ENCODE data around the gene RGS9BP. TPM values are rescaled to one million over a fixed set of nuclear protein-coding genes. Genes with fewer than 3 reads are reported as not detected.
"Not testable (repeated sequence)": the region's sequence is repeated elsewhere in the genome, so short reads cannot be mapped to it uniquely, and the experiment has no call there.

RGS9BP gene, protein sequence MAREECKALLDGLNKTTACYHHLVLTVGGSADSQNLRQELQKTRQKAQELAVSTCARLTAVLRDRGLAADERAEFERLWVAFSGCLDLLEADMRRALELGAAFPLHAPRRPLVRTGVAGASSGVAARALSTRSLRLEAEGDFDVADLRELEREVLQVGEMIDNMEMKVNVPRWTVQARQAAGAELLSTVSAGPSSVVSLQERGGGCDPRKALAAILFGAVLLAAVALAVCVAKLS
- polyA plus RNA-seq (ENCODE audit: insufficient read length in 10 of 10), result under 1 TPM in 8 of 10 donors, not detected in 2; 0.08 to 0.99 (median 0.18) TPM
- long read RNA-seq, donor 1, result 0 reads
- long read RNA-seq, donor 2, partial matches to known transcripts, result 0 of 1 reads
- long read RNA-seq, donor 2, other reads (novel, unspliced or antisense), result 0 of 1 reads
- long read RNA-seq, donor 3, result 0 reads
- long read RNA-seq, donor 4, partial matches to known transcripts, result 0 of 1 reads
- long read RNA-seq, donor 4, other reads (novel, unspliced or antisense), result 0 of 1 reads
- long read RNA-seq, donor 5, result 0 reads
- long read RNA-seq, donor 6, result 0 reads
- long read RNA-seq, donor 7, result 0 reads
- long read RNA-seq, donor 8, result 0 reads
- long read RNA-seq, donor 9, result 0 reads

DNA sequence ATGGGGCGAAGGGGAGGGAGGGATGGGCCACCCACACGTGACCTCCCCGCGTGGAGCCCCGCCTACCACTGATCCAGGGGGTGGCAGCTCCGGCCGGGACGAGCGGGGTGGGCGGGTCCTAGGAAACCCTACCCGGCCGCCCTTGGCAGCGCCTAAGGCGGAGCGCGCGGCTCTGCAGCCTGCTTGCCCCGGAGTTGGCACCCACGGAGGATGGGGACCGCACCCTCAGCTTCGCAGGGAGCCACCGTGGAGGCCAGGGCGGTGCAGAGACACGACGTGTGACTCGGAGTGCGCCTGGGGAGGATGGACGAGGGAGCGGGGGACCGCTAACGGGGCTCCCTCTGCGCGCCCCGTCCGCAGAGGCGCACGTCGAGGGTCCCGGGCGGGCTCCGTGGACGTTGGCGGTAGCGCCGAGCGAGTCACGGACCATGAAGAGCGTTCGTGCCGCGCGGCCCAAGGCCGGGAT is at the start of gene RGS9BP:
Gene RGS9BP, plus strand, starts transcription at position 129 of the 466 bp plus-strand sequence. CDS start 416 bp downstream, outside the sequence.
- DNase-seq, result peak; percentile 44 to 72 (median 63)

DNA sequence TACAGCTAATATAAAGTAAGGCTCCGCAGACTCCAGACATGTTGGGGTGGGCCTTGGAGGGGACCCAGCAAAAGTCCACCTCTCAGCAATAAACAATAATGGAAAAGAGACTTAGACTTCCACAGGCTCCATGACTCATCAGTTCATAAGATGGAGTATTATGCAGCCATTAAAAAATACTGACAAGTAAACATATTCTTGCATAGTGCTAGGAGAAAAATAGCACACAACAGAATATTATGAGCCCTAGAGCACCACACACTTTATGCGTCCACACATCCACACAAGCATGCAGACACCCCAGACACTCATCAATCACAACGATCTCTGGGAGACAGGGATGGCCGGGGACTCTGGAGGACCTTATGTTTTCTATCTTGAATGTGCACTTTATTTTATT is 48.7 kb upstream of the RGS9BP start:
- DNase-seq, result no peak

DNA sequence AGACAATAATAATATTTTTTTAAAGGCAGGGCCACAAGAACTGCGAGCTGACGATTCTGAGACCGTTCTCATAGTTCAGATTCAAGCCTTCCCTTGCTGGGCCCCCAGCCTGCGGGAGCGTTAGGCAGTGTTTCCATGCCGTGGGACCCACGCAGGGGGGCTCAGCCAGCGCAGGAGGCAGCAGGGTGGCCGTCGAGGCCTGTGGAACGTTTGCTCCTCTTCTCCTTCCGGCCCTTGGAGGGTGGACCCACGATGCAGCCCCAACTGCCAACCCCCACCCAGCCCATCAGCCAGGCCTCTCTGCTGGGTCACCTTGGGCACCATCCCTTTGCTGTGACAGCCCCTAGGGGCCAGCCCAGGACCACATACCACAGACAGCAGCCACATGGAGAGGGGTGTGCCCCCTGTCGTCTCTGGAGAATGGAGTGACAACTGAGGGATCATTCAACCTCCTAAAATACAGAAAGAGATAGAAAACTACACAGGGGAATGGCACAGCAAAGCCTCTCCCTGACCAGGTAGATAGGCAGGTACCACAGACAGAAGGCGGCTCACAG is 47.9 kb upstream of the RGS9BP start:
- DNase-seq, result no peak

DNA sequence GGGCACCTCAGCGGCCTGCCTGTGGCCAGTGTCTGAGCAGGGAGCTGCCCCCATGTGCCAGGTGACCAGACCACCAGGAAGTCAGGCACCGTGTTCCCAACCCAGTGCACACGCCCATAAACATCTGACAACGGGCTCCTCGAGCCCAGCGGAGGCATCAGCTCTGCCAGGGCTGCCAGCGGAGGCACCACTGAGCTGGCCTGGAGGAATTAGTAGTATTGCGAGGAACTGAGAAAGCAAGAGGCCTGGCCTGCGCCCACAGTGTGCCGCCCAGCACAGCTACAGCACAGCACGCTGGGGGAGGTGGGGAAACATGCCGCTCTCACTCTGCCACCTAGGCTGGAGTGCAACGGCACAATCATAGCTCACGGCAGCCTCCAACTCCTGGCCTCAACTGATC is 45.3 kb upstream of the RGS9BP start:
- DNase-seq, result no peak

DNA sequence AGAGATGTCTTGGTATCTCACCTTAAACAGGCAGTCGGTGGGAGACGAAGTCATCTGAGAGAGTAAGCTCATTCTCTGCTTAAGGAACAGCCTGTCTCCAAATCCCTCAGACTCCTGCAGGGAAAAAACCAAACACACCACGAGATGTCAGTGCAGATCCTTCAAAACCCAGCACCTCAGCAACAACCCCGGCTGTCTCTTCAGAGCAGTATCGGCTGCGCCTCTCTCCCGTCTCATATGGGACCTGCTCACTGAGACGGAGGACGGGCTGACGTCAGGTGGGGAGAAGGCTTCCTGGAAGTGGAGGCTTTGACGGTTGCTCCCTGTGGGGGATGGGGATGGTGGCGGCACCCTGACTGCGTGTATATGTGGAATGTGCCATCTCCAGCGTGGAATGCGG is 44.3 kb upstream of the RGS9BP start:
- DNase-seq, result no peak

DNA sequence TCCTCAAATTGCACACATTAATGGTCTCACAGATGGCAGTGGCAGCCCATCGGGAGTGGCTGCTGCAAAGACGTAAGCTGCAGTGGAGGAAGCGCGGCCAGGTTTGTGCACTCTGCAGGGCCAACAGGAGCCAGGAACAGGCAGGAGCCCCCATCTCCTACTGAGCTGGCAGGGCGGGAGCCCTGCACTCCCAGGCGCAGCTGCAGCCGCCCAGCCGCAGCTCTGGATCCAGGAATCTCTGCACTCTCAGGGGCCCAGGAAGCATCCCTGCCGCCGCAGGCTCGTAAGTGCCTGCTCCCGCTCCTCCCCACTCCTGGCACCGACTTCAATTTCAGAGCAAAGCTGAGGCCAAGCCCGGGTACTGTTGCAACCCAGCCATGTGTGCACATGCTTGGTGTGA is 38.2 kb upstream of the RGS9BP start:
- no peak for DNase-seq

DNA sequence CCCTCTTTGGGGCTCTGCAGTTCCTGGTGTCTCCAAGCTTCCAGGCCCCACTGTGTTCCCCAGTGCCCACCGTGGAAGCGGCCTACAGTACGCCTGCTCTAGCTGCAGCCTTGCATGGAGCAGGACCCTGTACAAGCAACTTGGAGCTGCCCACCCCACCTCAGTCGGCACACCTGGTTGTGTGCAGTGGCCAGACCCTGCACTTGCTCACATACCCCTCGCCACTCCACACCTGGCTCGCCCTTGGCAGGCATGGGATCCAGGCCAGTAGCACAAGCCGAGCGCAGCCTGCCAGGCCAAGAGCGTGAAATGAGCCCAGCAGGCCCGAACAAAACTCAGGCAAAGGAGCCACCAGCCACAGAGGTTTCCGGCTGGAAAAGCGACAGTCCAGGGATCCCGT is 37.0 kb upstream of the RGS9BP start:
- DNase-seq, result no peak

DNA sequence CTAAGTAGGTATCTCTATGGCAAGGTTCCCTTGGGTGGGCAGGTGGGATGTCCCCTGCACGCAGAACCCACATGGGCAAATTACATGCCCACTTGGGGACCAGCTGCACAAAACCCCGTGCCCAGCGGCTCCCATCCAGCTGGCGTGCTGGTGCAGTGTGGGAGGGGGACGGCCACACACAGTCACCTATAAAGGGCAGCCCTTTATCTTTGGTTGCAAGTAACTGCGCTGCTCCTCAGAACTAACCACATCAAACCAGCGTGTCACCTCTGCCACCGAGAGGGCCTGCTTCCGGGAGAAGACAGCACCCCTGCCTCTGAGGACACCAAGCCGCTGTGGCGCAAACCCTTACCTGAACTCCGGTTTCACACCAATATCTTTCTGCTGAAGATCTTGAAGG is 32.9 kb upstream of the RGS9BP start:
- DNase-seq, result no peak

DNA sequence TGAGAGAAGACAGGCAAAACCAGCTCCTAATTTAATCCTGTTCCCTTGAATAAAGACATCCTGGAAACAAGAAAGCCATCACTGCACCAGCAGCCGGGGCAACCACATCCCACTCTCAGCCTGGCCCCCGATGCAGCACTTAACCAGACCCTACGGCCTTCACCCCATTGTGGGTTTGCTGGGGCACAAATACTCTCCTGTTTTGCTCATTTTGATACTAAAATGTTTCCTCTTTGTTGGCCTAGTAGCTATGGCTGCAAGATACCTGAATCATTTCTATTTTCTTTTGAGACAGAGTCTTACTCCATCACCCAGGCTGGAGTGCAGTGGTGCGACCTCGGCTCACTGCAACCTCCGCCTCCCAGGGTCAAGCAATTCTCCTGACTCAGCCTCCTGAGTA is 29.1 kb upstream of the RGS9BP start:
- DNase-seq, result no peak

DNA sequence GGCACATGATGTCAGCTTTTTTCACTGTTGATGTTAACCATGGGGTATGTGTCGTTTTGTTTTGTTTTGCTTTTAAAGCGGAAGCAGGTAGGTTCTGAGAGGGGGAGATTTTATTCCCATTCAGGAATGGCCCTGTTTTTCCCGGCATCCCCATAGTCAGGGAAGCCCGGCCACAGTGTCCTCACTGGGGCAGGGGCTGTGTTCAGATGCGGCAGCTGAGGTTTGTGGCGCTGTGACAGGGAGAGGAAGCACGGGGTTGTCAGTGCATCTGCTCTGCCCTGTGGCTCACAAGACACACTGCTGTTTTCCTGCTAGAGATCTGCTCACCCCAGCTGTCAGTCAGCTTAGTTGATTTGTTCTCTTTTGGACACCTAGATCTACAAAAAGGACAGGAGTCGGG is 28.3 kb upstream of the RGS9BP start:
- no peak for DNase-seq

DNA sequence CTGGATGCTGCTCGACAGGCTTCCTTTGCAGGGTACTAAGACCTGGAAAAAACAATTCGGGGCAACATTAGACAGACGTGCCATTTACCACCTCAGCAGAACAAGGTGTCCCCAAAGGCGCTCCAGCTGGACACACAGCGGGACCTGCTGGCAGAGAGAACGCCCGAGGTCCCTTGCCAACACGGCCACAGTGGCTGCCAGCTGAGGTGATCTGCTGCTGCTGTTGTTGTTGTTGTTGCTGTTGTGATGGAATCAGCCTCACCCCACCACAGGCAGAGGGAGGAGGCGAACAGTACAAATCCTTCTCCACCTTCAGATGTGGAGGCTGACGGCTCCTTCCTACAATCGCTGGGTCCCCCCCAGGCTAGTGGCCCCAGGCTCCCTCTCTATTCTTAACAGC is 25.9 kb upstream of the RGS9BP start:
- no peak for DNase-seq

DNA sequence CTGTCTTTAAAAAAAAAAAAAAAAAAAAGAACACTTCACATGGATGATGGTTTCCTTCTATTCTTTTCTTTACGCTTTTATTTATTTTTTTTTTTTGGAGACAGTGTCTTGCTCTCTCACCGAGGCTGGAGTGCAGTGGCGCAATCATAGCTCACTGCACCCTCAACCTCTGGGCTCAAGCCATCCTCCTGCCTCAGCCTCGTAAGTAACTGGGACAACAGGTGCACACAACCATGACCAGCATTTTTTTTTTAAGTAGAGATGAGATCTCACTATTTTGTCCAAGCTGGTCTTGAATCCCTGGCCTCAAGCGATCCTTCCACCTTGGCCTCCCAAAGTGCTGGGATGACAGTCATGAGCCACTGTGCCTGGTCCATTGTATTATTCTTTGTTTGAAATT is 25.0 kb upstream of the RGS9BP start:
- no peak for DNase-seq

DNA sequence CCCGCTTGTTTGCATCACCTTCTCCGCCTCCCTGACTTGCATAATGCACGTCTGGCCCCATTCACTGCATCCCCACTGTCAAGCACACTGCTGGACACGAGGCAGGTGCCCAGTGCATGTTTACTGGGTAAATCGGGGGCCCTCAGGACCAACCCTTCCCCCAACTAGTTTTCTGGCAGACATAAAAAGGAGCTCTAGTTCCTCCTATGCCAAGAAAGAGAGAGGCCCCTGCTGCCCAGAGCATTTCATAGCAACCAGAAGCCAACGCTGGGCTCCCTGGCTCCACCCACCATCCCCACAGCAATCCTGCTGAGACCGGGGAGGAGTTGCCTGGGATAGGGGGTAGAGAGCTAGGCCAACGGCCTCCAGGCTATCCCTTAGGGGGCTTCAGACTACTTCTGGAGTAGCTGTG is 23.9 kb upstream of the RGS9BP start:
- peak in 2 of 3 donors; percentile 27 to 51 for DNase-seq

DNA sequence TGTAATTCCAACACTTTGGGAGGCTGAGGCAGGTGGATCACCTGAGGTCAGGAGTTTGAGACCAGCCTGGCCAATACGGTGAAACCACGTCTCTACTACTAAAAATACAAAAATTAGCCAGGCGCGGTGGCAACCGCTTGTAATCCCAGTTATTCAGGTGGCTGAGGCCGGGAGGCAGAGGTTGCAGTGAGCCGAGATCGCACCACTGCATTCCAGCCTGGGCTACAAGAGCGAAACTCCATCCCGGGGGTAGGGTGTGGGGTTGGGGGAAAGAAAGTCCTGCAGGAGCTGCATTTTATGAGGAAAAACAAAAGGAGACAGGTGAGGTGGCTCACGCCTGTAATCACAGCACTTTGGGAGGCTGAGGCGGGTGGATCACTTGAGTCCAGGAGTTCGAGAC is 23.3 kb upstream of the RGS9BP start:
- DNase-seq, result not testable (repeated sequence)

DNA sequence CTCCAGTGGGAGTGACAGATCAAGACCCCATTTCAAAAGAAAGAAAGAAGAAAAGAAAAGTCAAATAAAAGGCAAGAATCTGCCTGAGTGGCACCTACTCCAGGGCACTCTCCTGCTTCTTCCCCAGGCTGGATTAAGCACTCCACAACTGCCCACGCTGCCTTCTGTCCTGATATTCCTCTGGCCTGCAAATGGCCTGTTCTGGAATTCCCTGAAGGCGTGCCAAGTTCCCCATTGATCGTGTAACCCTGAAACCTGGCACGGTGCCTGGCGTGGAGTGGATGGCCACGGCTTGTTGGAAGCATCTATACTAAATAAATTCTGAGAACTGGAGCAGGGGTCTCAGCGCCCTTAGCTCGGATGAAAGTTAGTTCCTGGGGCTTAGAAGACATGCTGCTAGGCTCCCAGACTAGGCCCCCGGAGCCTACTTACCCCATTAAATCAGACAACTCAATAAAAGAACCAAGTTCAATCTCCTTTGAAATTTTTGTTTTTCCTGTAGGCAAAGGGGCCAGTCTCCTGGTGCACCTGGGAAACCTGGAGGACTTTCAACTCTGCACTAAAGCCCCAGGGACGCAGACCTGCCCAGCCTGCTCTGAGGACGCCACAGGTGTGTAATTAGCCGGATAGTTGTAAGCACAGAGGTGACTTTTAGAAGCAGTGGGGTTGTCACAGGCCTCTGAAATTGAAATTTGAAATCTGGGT is 22.6 kb upstream of the RGS9BP start:
- DNase-seq, result peak in 1 of 3 donors; percentile 24

DNA sequence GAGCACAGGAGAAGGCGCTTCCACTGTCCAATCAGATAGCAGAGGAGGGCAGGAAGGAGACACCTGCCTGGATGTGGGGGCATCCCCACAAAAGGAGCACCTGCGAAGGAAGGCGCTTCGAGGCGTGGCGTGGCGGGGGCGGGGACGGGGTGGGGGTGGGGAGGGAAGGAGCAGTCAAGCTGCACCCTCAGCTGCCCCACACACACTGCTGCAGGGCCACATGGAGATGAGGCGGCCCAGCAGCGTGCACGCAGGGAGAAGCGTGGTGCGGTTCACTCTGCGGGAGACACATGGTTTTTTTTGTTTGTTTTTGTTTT is 22.1 kb upstream of the RGS9BP start:
- no peak for DNase-seq

DNA sequence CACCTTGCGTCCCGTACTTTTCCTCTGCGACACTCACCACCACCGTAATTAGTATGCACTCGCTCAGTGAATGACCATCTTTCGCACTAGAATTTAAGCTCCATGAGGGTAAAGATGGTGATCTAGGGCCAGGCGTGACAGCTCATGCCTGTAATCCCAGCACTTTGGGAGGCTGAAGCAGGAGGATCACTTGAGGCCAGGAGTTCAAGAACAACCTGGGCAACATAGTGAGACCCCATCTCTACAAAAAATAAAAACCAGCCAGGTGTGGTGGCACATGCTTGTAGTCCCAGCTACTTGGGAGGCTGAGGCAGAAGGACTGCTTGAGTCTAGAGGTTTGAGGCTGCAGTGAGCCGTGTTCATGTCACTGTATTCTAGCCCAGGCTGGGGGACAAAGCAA is 19.3 kb upstream of the RGS9BP start:
- DNase-seq, result not testable (repeated sequence)

DNA sequence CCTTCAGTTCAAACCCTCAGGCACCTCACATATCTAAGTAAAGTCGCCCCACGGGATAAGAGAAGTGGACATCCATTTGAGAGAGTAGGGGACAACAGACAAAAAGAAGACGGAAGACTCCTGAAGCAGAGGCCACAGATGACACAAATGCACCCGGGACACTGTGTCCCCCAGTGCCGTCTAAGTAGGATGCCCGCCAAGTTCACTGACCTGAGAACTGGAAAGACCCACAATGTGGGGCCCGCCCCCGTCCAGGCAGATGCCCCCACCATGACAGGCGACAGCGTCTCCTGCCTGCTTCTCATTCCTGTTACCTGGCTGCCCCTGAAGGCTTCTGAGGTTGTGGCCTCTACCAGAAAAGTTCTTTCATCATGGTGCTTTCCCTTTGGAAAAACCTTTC is 17.6 kb upstream of the RGS9BP start:
- no peak for DNase-seq

DNA sequence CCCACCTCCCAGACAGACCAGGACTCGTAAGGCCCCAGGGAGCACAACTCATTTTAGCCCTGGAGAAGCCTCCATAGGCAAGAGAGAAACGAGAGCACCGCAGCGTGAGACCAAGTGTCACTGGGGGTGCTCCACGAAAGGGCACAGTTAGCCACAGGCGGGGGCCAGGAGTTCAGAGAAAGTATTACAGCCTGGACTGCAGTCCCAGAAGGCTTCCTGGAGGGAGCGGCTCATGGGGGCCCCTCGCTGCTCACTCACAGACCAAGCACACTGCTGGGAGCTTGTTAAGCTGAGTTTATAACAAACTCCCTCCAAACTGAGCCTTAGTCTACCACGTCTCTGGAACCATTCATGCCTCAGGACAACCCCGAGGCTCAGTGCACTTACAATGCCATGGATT is 17.1 kb upstream of the RGS9BP start:
- no peak for DNase-seq

DNA sequence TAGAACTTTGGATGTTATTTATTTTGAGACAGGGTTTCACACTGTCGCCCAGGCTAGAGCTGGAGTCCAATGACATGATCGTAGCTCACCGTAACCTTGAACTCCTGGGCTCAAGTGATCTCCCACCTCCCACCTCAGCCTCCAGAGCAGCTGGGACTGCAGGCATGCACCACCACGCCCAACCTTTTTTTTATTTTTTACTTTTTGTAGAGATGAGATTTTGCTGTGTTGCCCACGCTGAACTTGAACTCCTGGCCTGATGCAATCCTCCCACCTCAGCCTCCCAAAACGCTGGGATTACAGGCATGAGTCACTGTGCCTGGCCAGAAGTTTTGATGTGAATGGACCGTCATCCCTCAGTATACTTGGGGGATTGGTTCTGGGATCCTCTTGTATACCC is 14.3 kb upstream of the RGS9BP start:
- DNase-seq, result no peak

DNA sequence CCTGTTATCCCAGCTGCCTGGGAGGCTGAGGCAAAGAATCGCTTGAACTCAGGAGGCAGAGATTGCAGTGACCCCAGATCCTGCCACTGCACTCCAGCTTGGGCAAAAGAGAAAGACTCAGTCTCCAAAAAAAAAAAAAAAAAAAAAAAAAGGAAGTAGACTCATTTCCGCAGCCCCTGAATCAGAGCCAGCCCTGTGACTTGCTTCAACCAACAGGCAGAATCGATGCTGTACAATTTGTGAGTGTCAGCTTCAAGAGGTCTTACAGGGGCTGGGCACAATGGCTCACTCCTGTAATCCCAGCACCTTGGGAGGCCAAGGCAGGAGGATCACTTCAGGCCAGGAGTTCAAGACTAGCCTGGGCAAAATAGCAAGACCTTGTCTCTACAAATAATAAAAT is 13.5 kb upstream of the RGS9BP start:
- no peak for DNase-seq

DNA sequence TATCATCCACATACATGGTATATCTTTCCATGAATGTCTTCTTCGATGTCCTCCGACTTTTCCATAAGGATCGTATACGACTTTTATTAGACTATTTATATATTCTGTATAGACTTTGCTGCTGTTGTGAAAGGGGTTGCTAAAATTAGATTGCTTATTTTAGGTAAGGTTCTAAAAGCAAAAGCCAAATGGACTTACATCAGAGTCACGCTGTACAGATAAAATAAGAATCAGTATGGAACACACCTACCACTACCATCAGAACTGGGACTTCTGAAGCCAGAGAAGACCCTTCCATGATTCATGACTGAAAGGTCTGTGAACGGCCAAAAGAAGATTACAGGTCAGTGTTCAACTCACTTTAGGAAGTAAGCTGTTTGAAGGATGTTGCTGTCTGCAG is 9.6 kb upstream of the RGS9BP start:
- no peak for DNase-seq

DNA sequence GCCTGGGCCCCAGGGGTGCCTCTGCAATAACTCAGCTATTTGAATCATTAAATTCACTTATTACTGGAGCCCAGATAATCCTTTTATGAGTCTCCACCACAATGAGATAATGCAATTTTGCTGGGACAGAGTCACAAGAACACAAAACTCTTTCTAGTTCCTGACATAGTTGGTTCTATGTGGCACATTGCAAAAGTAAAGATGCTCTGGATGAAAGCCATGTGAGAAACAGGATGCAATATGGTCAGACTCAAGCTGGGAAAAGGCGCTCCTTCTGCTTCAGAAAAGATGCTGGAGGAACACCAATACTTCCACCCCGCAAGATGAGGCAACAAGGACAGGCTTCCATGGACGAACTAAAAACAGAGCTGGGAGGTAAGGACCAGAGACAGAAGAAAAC is 6.3 kb upstream of the RGS9BP start:
- no peak for DNase-seq
